NCI-H446 (cell line): ENCODE data around the gene C12orf56.
"Not testable (repeated sequence)": the region's sequence is repeated elsewhere in the genome, so short reads cannot be mapped to it uniquely, and the experiment has no call there.

Experiments used
- DNase-seq, 2 experiments: peaks; one replicate each; lab custom pipeline; 2025; lab: John Stamatoyannopoulos, UW

C12orf56 gene

DNA sequence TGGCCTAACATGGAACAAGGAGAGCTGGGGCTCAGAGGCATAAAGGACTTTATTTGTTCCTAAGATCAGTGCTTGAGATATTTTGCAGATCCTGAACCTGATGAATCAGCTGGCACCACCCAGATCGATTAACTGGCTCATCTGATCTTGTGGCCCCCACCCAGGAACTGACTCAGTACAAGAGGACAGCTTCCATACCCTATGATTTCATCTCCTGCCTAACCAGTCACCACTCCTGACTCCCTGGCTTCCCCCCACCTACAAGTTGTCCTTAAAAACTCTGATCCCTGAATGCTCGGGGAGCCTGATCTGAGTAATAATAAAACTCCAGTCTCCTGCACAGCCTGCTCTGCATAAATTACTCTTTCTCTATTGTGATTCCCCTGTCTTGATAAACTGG is 5.1 kb downstream of the C12orf56 start:
- no peak for DNase-seq

DNA sequence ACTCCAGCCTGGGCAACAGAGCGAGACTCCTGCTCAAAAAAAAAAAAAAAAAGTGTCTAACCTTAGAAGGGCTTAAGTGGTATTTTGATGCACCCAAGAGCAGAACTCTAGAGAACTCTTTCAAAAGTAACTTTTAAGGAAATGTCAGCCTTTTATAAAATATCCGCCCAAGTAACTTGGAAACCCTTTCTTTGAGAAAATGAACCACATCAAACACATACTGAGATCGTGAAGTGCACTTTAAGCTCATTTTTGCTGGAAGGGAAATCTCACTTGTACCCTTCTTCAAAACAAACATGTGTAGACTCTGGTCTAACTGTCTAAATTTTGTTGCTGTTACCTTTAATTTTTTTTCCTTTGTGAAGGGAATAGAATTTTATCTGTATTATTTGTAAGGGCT is 5.5 kb downstream of the C12orf56 start:
- no peak for DNase-seq

DNA sequence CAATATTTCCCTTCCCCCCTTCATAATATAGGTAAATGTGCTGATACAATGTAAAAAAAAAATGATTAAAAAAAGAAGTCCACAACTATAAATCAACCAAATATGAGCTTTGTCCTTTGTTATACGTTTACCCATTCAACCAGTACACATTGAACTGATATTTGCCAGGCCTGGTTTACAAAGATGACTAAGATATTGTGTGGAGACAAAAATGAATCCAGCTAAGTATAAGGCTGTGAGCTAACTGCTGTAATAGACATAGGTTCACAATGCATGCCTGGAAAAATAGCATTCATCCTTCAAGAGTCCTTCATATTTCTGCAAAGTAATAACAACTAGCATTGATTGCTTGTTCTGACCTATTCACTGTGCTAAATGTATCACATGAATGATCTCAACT is 6.9 kb downstream of the C12orf56 start:
- DNase-seq = no peak

DNA sequence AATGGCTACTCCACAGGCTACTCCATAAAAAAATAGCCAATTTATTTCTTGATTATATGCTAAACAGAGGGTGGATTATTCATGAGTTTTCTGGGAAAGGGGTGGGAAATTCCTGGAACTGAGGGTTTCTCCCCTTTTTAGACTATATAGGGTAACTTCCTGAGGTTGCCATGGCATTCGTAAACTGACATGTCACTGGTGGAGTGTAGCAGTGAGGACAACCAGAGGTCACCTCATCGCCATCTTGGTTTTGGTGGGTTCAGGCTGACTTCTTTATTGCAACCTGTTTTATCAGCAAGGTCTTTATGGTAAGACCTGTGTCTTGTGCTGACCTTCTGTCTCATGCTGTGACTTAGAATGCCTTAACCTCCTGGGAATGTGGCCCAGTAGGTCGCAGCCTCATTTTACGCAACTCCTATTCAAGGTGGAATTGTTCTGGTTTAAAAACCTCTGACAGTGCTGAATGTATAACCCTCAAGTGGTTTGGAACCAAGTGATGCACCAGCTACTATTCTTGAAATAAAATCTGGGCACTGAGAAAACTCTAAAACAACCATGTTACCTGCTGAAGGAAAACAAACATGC is 27.7 kb downstream of the C12orf56 start:
- DNase-seq = no peak

DNA sequence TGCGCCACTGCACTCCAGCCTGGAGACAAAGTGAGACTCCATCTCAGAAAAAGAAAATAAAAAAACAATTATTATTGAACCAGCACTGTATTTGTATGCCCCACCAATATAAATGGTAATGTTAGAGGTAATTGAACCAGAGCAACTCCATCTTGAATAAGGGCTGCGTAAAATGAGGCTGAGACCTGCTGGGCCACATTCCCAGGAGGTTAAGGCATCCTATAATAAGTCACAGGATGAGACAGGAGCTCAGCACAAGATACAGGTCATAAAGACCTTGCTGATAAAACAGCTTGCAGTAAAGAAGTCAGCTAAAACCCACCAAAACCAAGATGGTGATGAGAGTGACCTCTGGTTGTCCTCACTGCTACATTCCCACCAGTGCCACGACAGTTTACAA is 29.4 kb downstream of the C12orf56 start:
- DNase-seq = not testable (repeated sequence)

DNA sequence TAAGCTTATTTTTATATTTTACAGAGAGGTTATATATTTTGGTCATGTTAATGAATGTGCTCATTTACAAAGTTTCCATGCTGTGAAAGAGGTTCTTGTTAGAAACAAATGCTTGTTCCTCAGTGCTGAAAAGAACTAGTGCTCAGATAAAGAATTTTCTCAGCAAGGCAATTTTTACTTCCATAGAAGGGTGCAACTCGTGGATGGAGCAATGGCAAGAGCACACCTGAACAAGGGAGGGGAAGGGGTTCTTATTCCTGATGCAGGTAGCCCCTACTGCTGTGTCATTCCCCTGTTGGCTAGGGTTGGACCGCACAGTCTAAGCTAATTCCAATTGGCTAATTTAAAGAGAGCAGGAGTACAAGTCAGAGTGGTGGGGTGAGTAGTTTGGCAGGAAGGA is 34.3 kb downstream of the C12orf56 start:
- not testable (repeated sequence) for DNase-seq

DNA sequence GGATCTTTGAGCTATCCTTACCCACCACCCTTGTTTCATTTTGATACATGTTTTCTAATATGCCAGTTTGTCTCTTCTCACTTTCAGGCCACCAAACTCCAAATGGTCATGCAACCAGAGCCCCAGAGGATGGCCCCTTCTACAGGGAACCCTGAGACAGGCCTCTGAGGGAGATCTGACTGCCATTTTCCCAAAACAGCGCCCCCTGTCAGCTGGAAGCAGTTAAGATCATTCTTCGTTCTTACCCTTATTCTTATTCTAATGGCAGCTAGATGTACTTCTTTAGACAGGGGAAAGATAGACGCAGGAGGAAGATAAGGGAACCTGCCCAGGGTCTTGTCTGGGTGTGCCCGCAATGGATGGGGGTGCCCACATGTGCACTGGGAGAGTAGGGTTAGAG is 38.4 kb downstream of the C12orf56 start:
- DNase-seq = no peak

DNA sequence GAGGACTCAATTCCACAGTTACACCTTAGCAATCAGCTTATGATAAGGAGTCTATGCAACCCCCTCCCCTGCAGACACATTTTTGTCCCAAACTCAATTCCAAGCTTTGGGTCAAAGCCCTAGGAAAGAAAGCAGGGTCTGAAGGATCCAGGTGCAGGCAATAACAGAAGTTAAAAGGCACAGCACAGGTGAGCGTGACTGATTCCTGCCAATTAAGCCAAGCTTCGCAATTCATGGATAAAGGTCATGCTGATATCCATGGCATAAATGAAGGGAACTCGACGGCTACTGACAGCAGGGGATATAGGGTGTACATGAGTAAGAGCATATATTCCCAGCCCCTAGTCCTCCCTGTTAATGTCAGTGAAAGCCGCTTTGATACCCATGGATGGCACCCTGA is 39.3 kb downstream of the C12orf56 start:
- no peak for DNase-seq

DNA sequence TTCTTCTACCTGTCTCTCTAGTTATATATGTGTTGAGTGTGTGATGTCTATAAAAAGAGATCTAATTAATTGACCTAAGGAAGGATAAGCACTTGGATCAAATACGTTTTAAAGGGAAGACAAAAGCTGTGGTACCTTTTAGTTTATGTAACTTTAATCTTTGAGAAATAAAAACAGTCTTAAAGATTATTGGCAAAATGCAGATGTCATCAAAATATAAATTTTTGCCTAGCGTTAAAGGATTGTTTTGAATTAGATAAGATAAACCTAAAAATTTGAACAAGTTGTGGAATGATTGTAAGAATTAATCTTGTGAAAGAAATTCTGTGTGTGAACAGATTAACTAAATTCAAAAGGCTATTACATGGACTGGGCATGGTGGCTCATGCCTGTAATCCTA is 42.9 kb downstream of the C12orf56 start:
- DNase-seq = no peak

DNA sequence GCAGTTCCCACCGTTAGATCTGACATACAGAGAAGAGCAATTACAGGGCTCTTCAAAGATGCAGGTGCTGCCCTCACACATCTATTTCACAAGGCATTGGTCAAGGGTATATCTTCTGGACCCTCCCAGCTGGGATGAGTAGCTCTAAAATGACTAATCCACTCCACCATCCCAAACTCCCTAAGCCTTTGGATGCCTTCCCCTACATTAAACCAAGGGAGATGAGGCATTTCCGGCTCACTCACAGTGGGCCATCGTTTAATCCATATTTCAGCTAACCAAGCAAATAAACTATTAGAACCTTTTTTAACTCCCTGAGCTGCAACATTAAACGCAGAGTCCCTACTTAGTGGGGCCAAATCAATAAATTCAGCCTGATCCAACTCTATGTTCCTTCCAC is 45.9 kb downstream of the C12orf56 start:
- not testable (repeated sequence) for DNase-seq

DNA sequence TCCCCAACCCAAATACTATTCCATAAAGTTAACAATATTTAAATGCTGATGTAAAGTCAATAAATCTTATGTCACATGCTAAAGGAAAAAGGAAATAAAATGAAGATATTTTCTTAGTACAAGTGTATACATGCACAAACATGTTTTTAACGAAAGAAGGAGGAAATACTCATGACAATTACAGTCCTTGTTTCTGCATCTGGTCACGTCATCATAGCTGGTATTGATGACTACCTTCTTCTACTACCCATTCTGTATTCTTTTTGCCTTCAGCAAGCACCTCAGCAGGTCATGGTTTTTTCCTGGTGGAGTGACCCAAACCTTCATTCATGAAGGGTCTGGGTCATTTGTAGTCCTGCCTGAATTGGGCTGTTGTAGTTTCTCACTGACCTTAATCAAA is 50.0 kb downstream of the C12orf56 start:
- not testable (repeated sequence) for DNase-seq

DNA sequence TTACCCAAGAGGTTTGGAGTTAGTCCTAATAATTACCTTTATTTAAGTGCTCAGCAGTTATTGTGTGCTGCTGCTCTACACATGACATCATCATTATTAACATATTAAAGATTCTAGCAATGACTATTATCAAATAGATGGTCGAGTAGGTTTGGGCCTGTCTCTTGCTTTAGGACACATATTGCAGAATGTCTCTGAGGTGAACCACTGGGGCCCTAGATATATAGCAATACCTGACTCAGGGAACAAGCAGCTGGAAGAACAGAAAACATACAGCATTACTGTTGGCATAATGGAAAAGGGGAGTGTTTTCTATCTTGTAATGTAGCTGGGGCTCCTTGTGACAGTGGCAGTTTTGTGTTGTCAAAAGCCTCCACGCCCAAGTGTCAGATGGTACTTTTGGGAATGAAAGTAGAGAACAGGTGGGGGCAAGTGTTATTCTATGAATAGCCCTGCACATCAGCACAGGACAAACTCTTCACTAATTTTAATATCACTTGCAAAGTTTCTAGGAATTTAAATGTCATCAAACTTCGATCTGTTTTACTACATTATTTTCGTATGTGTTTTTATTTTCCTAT is 54.6 kb downstream of the C12orf56 start:
- DNase-seq = no peak

DNA sequence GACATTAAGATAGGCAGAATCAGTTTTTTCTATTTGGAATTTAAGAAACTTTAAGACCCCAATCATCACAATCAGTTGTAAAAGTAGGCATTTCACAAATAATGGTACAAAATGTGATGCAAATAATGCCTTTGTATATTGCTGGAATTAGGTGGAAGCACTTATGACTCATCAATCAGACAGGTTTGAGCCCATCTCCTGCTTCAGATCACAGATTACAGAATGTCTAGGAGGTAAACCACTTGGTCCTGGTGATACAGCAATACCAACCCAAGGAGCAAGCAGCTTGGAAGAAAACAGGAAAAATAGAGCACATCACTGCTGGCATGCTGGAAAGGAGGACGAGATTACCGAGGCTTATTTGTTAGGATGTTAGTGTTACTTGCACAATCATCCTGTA is 57.6 kb downstream of the C12orf56 start:
- no peak for DNase-seq

DNA sequence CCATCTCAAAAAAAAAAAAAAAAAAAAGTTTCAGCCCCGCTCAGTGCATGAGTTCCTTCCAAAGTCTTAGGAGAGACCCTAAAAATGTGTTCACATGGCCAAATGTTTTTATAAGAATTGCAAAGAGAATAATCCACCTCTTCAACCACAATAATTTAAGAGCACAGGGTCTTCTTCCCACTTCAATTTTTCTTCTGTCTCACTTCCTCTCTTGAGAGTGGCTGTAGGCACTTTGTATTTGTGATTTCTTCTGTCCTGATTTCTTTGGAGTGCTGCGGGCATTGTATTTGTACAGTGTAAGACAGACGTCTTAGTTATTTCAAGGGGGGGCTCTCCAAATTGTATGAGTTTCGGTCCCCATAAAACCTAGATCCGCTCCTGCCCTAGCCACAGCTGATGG is 58.3 kb downstream of the C12orf56 start:
- no peak for DNase-seq

DNA sequence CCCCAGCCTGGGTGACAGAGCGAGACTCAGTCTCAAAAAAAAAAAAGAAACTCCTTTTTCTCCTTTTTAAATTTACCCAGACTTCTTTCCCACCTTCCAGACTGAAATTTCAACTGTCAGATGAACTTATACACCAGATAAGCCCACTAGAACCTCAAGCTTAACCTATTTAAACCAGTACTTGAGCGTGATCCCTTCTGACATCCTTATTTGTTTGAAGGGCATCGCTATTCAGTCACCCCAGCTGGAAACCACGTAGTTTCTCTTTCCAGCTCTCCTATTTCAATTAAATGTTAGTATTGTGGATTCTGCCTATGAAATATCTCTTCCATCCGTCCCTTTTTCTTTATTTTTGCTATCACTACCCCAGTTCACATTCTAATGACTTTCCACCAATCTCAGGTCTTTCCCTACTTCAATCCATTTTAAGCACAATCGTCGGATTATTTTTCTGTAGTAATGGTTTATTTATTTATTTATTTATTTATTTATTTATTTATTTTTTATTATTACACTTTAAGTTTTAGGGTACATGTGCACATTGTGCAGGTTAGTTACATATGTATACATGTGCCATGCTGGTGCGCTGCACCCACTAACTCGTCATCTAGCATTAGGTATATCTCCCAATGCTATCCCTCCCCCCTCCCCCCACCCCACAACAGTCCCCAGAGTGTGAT is 61.4 kb downstream of the C12orf56 start:
- not testable (repeated sequence) for DNase-seq

DNA sequence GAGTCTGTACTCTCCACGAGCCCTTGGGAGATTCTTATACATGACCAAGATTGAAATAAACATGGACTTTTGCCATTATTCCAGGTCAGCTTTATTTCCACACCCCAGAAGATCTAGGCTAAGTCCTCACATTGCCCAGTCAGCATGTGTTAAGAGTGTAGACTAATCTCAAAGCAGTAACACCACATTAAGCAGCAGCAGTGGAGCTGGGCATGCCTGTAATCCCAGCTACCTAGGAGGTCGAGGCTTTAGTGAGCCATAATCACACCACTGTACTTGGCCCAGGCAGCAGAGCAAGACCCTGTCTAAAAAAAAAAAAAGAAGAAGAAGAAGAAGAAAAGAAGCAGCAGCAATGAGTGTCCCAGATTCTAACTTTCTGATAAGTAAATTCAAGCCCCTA is 65.5 kb downstream of the C12orf56 start:
- no peak for DNase-seq

DNA sequence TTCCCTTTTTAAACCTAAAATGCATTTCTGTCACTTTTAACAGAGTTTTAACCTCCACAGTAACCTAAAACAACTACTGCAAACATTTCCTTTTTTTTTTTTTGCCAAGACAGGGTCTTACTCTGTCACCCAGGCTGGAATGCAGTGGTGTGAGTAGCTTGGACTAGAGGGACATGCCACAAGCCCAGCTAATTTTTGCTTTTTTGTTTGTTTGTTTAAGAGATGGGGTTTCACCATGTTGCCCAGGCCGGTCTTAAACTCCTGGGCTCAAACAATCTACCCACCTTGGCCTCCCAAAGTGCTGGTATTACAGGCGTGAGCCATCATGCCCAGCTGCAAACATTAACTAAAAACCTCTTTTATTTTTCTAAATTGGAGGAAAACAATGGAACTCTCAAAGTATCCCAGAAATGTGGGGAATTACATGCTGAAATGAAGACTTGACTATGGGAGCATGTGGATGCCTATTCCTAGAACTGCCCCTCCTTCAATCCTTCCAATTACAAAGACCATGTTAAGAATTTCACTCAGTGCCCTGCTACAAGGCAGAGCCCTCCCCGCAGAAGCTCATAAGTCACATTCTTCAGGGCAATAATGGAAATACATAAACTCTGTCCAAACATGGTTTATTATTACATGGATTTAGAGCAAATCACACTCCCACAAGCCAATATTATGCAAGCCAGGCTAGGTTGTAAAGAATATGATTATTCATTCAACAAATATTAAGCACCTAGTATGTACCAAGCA is 66.9 kb downstream of the C12orf56 start:
- DNase-seq = no peak

DNA sequence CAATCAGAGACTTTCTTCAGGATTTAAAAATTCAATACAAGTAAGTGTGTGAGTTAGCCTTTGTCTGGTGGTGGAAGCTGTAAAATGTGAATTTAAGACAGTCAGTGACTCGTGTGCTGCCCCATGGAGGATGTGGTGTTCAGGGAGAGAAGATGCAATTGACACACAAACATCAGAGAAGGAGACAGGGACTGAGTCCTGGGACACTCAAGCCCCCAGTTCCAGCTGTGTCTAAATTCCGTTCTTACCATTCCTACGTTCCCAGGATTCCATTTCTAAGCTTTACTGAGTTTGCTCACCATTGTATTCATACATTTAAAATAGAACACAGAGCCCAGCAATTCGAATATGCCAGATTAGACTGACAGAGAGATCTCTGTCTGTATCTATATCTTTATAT is 67.6 kb downstream of the C12orf56 start:
- DNase-seq = no peak

DNA sequence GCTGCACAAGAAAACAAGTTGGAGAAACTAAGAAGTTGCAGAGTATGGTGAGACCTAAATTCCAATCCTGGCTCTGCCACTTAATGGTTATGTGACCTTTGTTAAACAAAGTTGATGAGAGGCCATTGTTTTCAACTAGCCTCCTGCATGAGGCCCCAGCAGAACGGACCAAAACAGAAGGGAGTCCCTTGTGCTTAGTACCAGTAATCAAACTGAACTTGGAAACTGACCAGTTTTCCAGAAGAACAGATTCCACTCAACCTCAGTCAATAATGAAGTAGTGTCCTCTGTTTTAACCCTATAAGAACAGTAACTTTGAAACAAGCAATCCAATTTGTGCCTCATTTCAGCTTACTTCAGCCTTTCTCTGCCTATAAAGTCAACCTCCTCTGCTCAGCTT is 69.9 kb downstream of the C12orf56 start:
- DNase-seq = no peak

DNA sequence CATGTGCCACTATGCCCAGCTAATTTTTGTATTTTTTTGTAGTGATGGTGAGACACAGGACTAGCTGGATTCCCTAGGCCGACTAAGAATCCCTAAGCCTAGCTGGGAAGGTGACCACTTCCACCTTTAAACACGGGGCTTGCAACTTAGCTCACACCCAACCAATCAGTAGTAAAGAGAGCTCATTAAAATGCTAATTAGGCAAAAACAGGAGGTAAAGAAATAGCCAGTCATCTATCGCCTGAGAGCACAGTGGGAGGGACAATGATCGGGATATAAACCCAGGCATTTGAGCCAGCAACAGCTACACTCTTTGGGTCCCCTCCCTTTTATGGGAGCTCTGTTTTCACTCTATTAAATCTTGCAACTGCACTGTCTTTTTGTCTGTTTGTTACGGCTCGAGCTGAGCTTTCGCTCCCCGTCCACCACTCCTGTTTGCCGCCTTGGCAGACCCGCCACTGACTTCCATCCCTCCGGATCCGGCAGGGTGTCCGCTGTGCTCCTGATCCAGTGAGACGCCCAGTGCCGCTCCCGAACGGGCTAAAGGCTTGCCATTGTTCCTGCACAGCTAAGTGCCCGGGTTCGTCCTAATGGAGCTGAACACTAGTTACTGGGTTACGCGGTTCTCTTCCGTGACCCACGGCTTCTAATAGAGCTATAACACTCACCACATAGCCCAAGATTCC is 70.9 kb downstream of the C12orf56 start:
- DNase-seq = not testable (repeated sequence)

DNA sequence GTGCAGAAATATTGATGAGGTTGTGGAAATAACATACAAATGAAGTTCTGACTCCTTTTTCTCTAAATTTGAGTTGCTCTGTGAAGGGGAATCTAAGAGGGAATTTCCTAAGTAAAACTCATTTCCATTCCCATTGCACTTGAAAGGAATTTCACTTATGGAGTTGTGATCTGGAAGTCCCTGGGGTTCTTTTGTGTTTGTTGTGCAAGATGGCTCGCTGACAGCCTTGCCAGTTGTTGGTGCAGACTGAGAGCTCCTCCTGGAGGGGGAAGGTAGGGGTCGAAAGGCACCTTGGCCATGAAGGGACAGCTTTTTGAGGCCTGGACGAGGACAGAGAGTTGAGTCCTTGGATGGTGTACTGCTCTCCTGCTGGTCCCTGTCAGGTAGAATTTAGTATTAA is 72.0 kb downstream of the C12orf56 start:
- DNase-seq = no peak

DNA sequence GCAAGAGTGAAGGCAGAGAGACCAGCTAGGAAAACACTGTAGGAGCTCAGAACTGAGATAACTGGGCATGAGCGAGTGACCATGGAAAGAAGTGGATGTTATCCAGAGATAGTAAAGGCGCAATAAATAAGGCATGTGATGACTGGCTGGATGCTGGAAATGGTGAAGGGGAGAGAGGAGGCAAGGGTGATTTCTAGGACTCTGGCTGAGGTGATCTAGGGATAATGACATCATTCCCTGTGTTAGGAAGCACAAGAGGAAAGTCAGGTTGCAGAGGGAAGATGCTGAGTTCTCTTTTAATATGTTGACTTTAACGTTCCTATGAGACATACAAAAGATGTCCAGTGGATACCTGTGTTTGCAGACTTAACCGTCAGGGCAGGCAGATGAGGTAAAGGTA is 78.7 kb downstream of the C12orf56 start:
- no peak for DNase-seq
